Fibroblast of the conjunctiva (primary cell): ENCODE measurements around the gene TUBGCP2.
"Not testable (repeated sequence)": the region's sequence is repeated elsewhere in the genome, so short reads cannot be mapped to it uniquely, and the experiment has no call there.

Experiments used
- DNase-seq: peaks from one replicate; pipeline ENCODE4 v3.0.0-alpha.2; 2010; ENCODE audit warnings: low read depth

The TUBGCP2 gene

DNA sequence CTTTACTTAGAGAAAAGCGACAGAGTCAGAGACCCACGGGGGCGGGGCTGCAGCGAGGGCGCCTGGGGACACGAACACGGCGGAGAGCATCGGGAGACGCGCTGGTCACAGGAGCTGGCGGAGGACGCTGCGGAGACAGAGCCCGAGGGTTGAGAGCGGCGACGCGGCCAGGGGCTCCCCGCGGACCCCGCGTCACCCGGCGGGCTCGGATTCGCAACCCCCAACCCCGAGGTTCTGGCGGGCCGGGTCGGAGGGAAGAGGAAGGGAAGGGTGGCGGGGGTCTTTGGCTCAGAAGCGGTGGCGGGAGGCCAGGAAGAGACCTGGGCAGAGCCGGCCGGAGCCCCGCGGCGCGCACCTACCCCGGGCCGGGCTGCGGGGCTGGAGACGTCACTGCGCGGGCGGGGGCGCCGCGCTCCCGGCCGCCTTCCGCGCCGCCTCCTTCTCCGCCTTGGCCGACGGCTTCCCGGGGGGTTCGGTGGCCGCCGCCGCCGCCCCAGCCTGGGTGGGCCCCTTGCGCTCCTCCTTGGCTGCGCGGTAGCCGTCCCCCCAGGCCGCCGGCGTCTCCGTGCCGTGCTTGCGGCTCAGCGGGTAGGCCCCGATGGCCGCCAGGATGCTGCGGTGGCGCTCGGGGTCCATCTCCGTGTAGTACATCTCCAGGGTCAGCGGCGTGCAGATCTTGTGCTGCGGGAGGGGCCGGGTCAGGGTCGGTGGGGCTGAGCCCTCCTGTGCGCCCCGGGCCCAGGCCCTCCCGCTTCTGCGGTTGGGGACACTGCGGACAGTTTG is 17.0 kb upstream of the TUBGCP2 start:
- DNase-seq: no peak

DNA sequence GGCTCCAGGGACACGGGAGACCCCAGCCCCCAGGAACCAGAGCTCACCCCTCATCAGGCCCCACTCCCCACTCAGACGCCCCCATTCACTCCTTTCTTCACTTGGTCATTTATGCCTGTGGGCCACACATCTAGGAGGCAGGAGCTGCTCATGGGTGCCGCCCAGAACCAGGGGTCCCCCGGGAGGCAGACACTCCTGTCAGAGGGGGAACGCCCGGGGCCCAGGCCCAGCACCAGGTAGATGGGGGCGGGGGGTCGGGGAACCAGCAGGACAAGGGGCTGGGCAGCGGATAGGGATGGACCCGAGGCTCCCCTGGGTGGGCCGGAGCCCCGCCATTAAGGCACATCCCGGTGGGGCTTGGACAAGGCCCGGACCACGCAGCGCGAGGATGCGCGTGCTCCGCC is 16.2 kb upstream of the TUBGCP2 start:
- no peak for DNase-seq

DNA sequence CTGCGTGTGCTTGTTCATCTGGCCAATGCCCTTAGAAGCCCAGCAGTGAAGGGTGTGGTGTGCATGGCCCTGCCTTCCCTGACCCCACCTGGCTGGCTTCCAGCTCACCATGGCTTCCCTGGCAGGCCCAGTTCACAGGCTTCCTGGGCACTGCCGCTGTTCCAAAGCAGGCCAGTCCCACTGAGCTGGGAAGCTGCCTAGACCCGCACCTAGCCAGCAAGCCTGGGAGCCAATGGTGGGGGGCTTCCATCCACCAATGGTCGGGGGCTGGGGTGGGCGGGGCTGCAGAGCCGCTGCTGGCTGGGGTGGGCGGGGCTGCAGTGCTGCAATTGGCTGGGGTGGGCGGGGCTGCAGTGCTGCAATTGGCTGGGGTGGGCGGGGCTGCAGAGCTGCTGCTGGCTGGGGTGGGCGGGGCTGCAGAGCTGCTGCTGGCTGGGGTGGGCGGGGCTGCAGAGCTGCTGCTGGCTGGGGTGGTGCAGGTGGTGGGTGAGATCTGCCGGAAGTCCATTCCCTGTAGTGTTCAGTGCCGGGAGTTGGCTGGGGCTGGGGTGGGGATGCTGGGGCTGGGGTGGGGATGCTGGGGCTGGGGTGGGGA is 15.6 kb upstream of the TUBGCP2 start:
- DNase-seq: peak; percentile 21

DNA sequence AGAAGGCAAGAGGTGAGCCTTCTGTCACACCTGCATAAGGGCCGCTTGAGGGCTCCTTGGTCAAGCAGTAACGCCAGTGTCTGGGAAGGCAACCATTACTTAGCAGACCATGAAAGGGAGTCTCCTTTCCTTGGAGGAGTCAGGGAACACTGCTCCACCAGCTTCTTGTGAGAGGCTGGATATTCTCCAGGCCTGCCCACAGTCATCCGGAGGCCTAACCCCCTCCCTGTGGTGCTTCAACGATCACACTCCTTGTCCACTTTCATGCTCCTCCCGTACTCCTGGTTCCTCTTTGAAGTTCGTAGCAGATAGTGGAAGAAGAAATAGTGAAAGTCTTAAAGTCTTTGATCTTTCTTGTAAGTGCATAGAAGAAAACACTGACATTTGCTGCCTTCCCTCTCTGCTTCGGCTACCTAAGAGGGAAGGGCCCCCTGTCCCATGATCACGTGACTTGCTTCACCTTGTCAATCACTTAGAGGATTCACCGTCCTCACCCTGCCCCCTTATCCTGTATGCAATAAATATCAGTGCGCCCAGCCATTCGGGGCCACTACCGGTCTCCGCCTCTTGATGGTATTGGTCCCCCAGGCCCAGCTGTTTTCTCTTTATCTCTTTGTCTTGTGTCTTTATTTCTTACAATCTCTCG is 13.5 kb upstream of the TUBGCP2 start:
- not testable (repeated sequence) for DNase-seq

DNA sequence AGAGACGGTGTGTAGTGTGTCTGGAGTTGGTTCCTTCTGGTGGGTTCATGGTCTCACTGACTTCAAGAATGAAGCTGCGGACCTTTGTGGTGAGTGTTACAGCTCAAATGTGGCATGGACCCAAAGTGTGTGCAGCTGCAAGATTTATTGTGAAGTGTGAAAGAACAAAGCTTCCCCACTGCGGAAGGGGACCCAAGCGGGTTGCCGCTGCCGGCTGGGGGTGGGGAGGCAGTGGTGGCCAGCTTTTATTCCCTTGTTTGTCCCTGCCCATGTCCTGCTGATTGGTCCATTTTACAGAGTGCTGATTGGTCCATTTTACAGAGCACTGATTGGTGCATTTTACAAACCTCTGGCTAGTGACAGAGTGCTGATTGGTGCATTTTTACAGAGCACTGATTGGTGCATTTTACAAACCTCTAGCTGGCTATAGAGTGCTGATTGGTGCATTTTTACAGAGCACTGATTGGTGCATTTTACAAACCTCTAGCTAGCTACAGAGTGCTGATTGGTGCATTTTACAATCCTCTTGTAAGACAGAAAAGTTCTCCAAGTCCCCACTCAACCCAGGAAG is 12.3 kb upstream of the TUBGCP2 start:
- not testable (repeated sequence) for DNase-seq

DNA sequence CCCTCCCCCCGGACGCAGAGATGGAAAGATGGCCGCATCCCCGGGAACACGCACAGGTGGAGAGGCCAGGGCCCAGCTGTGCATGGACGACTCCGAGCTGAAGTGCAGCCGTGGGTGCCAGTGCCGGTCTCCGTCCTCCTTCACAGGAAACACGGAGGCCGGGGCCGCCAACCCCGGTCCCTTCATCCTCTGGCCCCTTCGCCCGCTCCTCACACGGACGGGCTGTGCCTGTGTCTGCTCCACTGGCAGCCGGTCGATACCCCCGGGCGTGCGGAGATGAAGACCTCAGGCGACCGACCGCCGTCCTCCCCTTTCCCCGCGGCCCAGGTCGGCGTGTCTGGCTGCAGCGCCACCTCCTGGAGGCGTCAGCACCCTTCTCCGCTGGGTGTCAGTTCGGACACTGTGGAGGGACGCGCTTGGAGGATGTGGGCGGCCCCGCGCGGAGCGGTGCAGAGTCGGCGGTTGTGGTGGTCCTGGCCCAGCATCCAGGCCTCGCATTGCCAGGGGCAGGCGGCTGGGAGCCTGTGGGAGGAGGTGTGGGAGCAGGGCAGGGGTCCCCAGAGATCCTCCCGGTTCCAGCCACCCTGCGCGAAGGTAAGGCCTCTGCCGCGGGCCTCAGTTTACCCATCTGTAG is 9.9 kb upstream of the TUBGCP2 start:
- peak; percentile 13 for DNase-seq

DNA sequence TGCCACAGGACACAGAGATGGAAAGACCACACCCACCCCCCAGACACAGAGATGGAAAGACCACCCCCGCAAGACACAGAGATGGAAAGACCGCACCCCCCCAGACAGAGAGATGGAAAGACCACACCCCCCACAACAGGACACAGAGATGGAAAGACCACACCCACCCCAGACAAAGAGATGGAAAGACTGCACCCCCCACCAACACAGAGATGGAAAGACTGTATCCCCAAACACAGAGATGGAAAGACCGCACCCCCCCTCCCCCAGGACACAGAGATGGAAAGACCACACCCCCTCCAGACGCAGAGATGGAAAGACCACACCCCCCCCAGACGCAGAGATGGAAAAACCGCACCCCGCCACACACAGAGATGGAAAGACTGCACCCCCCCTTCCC is 8.1 kb upstream of the TUBGCP2 start:
- no peak for DNase-seq

DNA sequence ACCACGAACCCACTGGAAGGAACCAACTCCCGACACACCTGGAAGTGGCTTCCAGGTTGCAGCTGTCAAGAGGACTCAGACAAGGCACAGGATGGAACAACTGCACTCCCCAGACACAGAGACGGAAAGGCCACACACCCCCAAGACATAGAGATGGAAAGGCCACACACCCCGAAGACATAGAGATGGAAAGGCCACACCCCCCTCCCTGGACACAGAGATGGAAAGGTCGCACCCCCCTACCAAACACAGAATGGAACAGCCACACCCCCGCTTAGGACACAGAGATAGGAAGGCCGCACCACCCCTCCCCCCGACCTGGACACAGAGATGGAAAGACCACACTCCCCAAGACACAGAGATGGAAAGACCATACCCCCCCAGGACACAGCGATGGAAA is 7.6 kb upstream of the TUBGCP2 start:
- DNase-seq: no peak

DNA sequence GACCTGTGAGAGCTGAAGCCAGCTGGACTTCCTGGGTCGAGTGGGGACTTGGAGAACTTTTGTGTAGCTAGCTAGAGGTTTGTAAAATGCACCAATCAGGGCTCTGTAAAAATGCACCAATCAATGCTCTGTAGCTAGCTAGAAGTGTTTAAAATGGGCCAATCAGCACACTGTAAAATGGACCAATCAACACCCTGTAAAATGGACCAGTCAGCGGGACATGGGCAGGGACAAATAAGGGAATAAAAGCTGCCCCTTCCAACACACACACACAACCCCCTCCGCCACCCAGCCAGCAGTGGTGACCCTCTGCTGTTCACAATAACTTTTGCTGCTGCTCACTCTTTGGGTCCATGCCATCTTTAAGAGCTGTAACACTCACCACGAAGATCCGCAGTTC is 7.2 kb upstream of the TUBGCP2 start:
- DNase-seq: no peak

DNA sequence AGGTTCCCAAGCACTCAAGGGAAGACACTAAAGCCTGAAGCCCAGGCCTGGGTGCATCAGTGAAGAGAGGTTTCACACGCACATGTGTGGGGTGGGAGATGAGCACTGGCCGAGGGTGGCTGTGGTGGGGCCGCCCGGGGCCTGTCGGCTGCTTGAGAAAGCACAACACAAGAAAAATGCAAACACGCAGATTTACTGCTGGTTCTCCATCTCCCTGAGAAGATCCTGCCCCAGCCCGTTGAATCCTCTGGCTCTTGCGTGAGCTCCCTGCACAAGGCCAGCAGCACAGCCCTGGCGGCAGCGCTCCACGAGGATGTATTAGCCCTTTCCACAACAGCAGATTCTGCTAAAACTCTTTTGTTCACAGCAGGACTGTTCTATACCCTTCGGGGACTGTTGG is 6.2 kb upstream of the TUBGCP2 start:
- DNase-seq: no peak

DNA sequence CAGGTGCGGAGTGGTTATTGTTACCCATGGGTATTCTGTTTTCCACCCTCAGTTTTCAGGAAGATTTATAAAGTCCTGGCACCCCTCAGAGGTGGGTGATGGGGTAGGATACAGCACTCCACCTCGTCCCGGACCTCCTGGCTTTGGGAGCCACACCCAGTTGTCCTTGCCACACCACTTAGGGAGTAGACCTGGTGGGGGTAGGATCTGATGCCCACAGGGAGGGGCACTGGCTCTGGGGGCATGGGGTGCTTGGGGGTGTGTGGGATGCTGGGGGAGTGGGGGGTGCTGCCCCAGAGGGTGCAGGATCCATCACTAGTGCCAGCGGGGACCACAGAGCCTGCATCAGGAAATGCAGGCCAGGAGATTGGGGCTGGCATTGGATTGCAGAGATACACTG is 4.5 kb upstream of the TUBGCP2 start:
- no peak for DNase-seq

DNA sequence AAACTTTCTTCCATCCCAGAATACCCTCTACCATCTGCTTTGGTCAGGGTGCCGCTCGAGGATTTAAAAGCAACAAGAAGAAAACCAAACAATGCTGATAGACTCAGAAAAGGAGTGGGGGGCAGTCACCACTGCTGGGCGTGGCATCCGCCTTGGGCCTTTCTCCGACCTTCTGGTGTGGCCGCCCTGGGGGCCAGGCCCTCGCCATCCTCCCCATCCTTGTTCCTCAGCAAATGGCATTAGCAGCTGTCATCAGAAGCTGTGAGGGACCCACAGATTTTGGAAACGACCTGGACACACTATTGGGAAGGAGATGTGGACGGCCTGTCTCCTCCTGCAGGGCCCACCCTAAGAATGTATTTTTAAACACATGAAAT is 4.1 kb upstream of the TUBGCP2 start:
- no peak for DNase-seq

DNA sequence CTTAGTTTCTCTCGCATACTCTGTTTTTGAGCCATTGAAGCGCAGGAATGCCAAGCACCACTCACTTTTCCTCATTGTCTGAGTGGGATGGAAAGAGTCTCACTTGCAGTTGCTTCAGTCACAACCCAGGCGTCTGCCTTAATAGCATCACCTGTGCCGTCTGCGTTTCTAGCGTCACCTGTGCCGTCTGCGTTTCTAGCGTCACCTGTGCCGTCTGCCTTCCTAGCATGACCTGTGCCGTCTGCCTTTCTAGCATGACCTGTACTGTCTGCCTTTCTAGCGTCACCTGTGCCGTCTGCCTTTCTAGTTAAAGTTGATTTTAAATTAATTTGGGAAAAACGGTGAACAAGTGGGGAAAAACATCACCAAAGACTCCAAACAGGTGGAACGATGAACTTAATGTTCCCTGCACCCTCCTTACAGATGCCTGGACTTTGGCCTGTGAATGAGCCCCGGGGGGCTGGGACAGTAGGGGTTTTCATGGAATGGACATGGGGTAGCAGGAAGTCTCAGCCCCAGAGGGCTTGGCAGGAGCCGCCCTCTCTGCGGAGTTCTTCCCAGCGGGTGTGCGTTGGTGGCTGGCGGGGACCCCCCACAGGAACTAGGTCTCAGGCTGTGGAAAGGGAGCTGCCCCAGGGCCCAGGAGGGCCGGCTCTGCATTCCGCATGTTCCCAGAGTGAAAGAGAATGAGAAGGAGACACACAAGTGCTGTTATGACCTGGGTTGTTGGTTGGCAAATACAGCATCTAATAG is 3.5 kb upstream of the TUBGCP2 start:
- DNase-seq: no peak

DNA sequence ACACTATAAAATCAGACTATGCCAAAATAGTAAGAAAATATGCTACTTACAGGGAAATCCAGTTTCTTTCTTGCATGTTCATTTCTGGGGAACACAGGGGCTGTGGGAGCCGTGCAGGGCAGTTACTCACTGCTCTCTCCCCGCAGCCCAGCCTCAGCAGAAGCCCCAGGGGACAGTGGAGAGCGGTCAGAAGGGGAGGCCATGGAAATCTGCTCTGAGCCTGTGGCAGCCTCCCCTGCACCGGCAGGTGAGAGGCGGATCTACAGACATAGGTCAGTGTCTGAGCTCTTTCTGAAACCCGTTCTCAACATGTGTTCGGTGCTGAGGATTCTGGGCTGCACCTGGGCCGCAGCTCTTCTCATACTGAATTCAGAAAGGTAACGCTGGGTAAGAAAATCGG is 2.9 kb upstream of the TUBGCP2 start:
- DNase-seq: no peak

DNA sequence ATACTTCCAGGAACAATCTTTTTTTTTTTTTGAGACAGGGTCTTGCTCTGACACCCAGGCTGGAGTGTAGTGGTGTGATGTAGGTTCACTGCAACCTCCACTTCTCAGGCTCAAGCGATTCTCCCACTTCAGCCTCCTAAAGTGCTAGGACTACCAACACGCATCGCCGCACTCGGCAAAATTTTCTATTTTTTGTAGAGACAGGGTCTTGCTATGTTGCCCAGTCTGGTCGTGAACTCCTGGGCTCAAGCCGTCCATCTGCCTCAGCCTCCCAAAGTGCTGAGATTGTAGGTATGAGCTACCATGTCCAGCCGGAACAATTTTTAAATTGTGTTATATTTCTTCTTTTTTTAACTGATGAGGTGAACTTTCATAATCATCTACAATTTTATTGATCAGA is 2.1 kb upstream of the TUBGCP2 start:
- DNase-seq: no peak

DNA sequence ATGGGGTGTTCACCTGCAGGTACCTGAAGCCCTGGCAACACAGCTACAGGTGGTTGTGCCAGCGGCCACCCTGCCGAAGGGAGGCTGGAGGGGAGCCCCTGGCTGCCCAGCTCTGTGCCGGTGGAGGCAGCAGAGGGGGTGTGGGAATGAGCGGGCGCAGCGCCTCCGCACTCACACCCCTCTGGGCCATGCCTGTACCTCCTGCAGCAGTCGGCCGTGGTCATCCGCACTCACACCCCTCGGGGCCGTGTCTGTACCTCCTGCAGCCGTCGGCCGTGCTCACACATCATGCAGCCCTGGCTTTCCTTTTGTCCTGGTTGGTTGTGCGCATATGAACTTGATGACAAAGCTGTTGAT is 1.7 kb upstream of the TUBGCP2 start:
- DNase-seq: no peak

DNA sequence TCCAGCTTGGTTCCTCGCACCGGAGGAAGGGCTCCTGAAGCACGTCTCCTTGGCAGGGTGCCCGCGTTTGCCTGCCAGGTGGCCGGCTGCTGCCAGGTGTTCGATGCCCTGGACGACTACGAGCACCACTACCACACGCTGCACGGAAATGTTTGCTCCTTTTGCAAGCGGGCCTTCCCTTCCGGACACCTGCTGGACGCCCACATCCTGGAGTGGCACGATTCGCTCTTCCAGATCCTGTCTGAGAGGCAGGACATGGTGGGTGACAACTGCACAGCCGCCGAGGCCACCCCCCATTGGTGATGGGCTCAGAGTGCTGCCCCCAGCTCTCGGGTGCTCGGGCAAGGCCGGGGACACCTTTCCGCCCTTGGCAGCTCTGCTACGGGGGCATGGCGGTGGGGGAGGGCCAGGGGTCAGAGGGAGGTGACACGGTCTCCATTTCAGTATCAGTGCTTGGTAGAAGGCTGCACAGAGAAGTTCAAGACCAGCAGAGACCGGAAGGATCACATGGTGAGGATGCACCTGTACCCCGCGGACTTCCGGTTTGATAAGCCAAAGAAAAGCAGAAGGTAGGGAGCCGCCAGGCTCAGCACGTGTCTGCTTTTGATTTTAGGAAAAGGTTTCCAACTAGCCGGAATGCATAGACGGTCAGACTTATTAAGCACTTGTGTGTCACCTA is 1.2 kb upstream of the TUBGCP2 start:
- DNase-seq: no peak

DNA sequence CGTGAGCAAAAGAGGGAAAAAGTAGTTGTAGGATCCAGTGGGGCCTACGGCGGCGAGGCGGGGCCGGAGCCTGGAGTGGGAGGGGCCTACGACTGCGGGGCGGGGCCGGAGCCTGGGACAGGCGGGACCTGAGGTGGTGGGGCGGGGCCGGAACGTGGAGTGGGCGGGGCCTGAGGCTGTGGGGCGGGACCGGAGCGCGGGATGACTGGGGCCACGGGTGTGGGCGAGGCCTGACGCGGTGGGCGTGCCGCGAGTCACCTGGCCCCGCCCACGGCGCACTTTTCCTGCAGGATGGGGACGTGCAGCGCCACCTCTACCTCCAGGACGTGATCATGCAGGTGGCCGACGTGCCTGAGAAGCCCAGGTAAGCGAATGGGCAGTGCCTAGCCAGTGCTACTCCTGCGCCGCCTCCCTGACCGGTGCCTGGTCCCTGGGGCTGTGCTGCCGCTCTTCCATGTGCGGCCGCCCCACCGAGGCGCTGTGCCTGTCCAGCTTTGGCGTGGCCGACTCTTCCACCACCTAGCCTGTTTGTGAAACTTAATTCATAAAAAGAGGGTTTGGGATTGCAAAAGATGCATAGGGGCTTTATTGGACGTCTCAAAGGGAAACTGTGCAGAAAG is 538 bp upstream of the TUBGCP2 start:
- peak; percentile 80 for DNase-seq

DNA sequence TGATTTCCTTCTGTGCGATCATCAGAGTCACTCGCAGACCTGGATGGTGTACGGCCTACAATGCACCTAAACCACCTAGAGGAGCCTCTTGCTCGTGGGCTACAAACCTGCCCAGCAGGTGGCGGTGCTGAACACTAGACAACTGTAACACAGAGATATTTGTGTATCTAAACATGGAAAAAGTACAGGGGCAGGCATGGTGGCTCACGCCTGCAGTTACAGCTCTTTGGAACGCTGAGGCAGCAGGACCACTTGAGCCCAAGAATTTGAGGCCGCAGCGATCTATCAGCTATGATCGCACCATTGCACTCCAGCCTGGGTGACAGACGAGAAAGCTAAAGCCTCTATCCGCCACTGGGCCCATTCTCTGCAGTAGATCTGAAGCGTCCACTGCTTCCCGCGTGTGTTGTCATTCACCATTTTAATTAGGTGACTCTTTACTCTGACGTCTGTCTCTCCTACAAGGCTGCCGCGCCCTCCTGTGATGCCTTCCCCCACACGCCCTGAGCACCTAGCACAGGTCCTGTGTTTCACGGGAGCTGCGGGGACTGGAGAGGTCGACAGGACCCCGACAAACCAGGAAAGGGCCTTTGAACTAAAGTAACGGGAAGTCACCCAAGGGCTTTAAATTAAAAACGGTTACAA is 774 bp downstream of the TUBGCP2 start:
- peak; percentile 28 for DNase-seq

DNA sequence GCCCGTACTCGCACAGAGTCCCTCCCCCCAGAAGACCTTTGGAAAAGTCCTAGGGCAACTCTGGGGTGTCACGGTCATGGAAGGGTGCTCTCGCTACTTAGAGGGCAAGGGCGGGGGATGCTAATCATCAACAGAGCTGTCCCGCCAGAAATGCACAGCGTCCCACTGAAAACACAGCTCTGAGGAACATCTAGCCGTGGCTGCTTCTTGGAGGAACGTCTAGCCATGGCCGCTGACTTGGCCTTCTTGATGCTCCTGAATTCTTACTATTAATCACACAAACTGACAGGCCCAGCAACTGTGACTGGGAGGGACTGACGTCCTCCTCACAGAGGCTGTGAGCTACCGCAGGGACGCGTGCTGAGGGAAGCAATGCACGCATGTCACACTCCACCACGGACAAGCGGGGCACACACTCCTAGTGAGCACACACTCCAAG is 1.7 kb downstream of the TUBGCP2 start:
- DNase-seq: no peak

DNA sequence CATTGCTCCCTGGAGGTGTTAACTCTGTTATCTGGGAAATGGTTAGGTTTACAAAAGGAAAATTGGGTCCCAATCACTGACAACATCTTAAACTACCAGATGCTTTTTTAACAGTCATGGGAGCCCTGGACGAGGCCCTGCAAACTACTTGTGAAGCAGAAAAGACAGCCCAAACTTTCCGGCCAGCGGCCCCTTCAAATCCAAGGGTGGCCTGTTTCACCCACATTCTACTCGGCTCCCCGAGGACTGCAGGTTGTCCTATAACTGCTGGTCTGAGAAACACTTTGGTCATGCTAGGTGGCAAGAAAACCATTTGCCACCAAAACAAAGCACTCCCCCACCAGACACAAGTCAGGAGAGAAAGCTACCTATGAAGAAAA is 2.6 kb downstream of the TUBGCP2 start:
- DNase-seq: no peak
